ENCODE measurements around the gene RPA3.

DNA sequence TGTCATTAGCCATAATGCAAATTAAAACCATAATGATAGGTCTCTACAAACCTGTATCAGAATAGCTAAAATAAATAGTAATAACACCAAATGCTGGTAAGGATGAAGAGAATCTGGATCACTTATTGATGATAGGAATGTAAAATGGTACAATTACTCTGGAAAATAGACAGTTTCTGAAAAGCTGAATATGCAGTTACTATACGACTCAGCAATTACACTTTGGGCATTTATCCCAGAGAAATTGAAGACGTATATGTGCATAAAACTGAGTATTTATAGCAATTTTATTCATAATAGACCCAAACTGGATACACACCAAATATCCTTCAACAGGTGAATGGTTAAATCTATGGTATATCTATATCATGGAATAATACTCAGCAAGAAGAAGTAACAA is 7.9 kb downstream of the RPA3 start:
- TF ChIP-seq CTCF (IDR thresholded peaks at IDR 0.05) (no peak), EZH2phosphoT487 (IDR thresholded peaks at IDR 0.05) (no peak)

Data from neural progenitor cell (in vitro differentiated cells).